OCI-LY7 (cell line): ENCODE data around the gene CIB4. TPM values are rescaled to one million over a fixed set of nuclear protein-coding genes. Genes with fewer than 3 reads are reported as not detected.

Experiments used
- BruUV-seq: library from RNA; stranded (reverse); fragments of 400-500 nt; replicated peaks from 2 replicates; lab custom pipeline; 2021; lab: Mats Ljungman, UMichigan
- CTCF ChIA-PET: fragments of 300-600 bp; sonication (Branson Sonifier 250); formaldehyde crosslinking; loops from one replicate; lab custom pipeline; 2022; ENCODE audit warnings: antibody characterized with exemption; ENCODE audit not compliant: unreplicated experiment; lab: Charles Lee
- POLR2A ChIA-PET: fragments of 300-600 bp; sonication (Branson Sonifier 250); formaldehyde crosslinking; loops from one replicate; lab custom pipeline; 2022; ENCODE audit warnings: antibody characterized with exemption; lab: Charles Lee
- DNase-seq: peaks from one replicate; pipeline ENCODE4 v3.0.0-alpha.2; 2015; ENCODE audit warnings: low spot score
- H2AFZ ChIP-seq: fragments of 200-600 bp; sonication (generic), shearing (Covaris generic); 2 replicates; pipeline ENCODE4 v1.6.1; 2014; ENCODE audit warnings: mild to moderate bottlenecking, antibody characterized with exemption, low read length, moderate library complexity
- H3K27ac ChIP-seq: fragments of 200-600 bp; sonication (generic); 2 replicates; pipeline ENCODE4 v1.5.1; 2014; ENCODE audit warnings: mixed run types, low read depth, mild to moderate bottlenecking, moderate library complexity, low read length, inconsistent platforms; ENCODE audit not compliant: poor library complexity, severe bottlenecking
- H3K36me3 ChIP-seq: fragments of 200-600 bp; sonication (generic); 2 replicates; pipeline ENCODE4 v1.6.1; 2014; ENCODE audit warnings: mild to moderate bottlenecking, antibody characterized with exemption, low read length, moderate library complexity, mixed read lengths; ENCODE audit not compliant: insufficient read depth
- H3K4me1 ChIP-seq: fragments of 200-600 bp; sonication (generic); 2 replicates; pipeline ENCODE4 v1.5.1; 2014; ENCODE audit warnings: mild to moderate bottlenecking, low read length; ENCODE audit not compliant: insufficient read depth, poor library complexity, severe bottlenecking
- H3K4me2 ChIP-seq: fragments of 200-600 bp; sonication (generic); 2 replicates; pipeline ENCODE4 v1.6.1; 2014; ENCODE audit warnings: mild to moderate bottlenecking, low read length
- H3K4me3 ChIP-seq: fragments of 200-600 bp; sonication (generic); 2 replicates; pipeline ENCODE4 v1.5.1; 2014; ENCODE audit warnings: mild to moderate bottlenecking, low read depth, low read length; ENCODE audit not compliant: poor library complexity, severe bottlenecking
- H3K79me2 ChIP-seq: fragments of 200-600 bp; sonication (generic); 2 replicates; pipeline ENCODE4 v1.6.1; 2016; ENCODE audit warnings: low read depth, mild to moderate bottlenecking, low read length, moderate library complexity, mixed read lengths; ENCODE audit not compliant: insufficient read depth
- H3K9me2 ChIP-seq: fragments of 200-600 bp; sonication (generic); 2 replicates; pipeline ENCODE4 v1.6.1; 2016; ENCODE audit warnings: mild to moderate bottlenecking, low read length, mixed read lengths; ENCODE audit not compliant: insufficient read depth
- H3K9me3 ChIP-seq: fragments of 200-600 bp; sonication (generic); 2 replicates; pipeline ENCODE4 v1.6.1; 2014; ENCODE audit warnings: mild to moderate bottlenecking, mixed run types, low read length, mixed read lengths
- H4K20me1 ChIP-seq: fragments of 200-600 bp; sonication (generic); 2 replicates; pipeline ENCODE4 v1.6.1; 2014; ENCODE audit warnings: mild to moderate bottlenecking, antibody characterized with exemption, low read length, moderate library complexity, mixed read lengths; ENCODE audit not compliant: insufficient read depth
- EZH2phosphoT487 ChIP-seq: fragments of 200-600 bp; sonication (generic); IDR thresholded peaks from 2 replicates; pipeline ENCODE4 v1.6.1; 2018; ENCODE audit warnings: low read depth, borderline replicate concordance, mild to moderate bottlenecking, mixed run types, antibody characterized with exemption, low read length, moderate library complexity, mixed read lengths
- intact Hi-C: fragments of 100-400 bp; cut with micrococcal nuclease; formaldehyde crosslinking; loops from one replicate; pipeline ENCODE4 v1.10.0; 2022; ENCODE audit not compliant: unreplicated experiment
- total RNA-seq, 2 experiments: library from RNA; depleted of rRNA in 1 of 2; stranded (reverse); fragments of >200 nt in 1 of 2; shearing (Covaris generic) in 1 of 2; gene quantifications; 2 replicates each; pipeline ENCODE4 v1.2.3, GENCODE V29; 2014 to 2022
- TF ChIP-seq, protein P1 (sequence below): fragments of 200-600 bp; sonication (generic); conservative IDR thresholded peaks from 2 replicates; pipeline ENCODE4 v1.5.1; 2014; ENCODE audit warnings: mild to moderate bottlenecking, antibody characterized with exemption, low read length, moderate library complexity, mixed read lengths

The CIB4 gene
- total RNA-seq, 2 experiments from 2014 or later: not detected

- H3K4me3 ChIP-seq: no peak overlapping the region
- H3K79me2 ChIP-seq: no peaks in the 10 kb centered on the region
- TF ChIP-seq EZH2phosphoT487: no peak
- TF ChIP-seq, protein P1, sequence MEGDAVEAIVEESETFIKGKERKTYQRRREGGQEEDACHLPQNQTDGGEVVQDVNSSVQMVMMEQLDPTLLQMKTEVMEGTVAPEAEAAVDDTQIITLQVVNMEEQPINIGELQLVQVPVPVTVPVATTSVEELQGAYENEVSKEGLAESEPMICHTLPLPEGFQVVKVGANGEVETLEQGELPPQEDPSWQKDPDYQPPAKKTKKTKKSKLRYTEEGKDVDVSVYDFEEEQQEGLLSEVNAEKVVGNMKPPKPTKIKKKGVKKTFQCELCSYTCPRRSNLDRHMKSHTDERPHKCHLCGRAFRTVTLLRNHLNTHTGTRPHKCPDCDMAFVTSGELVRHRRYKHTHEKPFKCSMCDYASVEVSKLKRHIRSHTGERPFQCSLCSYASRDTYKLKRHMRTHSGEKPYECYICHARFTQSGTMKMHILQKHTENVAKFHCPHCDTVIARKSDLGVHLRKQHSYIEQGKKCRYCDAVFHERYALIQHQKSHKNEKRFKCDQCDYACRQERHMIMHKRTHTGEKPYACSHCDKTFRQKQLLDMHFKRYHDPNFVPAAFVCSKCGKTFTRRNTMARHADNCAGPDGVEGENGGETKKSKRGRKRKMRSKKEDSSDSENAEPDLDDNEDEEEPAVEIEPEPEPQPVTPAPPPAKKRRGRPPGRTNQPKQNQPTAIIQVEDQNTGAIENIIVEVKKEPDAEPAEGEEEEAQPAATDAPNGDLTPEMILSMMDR: no peak
- no peaks in the 10 kb centered on the region for H4K20me1 ChIP-seq
- no peak overlapping the region for H2AFZ ChIP-seq
- no peak overlapping the region for H3K27ac ChIP-seq
- no peaks in the 10 kb centered on the region for H3K9me2 ChIP-seq
- ChIA-PET POLR2A (no interaction called here), CTCF (interaction anchor here (0.6 kb wide), 1 partner anchor 324 kb away, joined by 3 read pairs; no protein-coding TSS in a partner anchor)
- DNase-seq: no peak
- H3K4me1 ChIP-seq: peaks cover 7% of the 10 kb centered on the region
- H3K36me3 ChIP-seq: no peaks in the 10 kb centered on the region
- H3K4me2 ChIP-seq: no peak overlapping the region
- BruUV-seq: no TSS peak
- intact Hi-C loops: no loop called here
- peaks cover 7% of the 10 kb centered on the region; the same call in 1 of the 2 replicates for H3K9me3 ChIP-seq
These were observed 32.6 kb downstream of the CIB4 start for GRCh38 chr2:26608557-26608956.

GRCh38 chr2:26607698-26608097 lies 33.5 kb downstream of the CIB4 start:
- no peak for DNase-seq

DNA sequence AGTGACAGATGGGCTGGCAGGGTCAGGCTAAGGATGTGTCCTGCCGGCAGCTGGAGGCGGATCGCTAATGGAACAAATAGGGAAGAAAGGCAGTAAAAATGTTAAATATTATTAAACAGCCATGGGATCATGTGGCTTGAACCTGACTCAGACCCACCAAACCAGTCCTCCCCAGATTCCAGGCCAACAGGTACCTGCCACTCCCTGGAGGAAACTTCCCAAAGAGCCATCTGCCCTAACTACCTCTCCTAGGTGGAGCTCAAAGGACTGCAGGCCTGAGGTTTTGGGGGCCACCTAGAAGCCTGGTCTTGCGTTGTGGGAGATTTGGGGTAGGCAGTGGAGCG lies 34.3 kb downstream of the CIB4 start:
- H3K79me2 ChIP-seq: no peaks in the 10 kb centered on the region
- peaks cover 7% of the 10 kb centered on the region for H3K4me1 ChIP-seq
- H4K20me1 ChIP-seq: no peaks in the 10 kb centered on the region
- H3K36me3 ChIP-seq: no peaks in the 10 kb centered on the region
- BruUV-seq: no TSS peak
- no peak overlapping the region for H3K27ac ChIP-seq
- no peak overlapping the region for H3K4me3 ChIP-seq
- no peak overlapping the region for H2AFZ ChIP-seq
- TF ChIP-seq, protein P1: no peak
- no peak for TF ChIP-seq EZH2phosphoT487
- intact Hi-C loops: no loop called here
- DNase-seq: no peak
- POLR2A ChIA-PET: no interaction called here
- CTCF ChIA-PET: interaction anchor here (0.8 kb wide), 1 partner anchor 10 kb away, joined by 3 read pairs; no protein-coding TSS in a partner anchor
- H3K9me3 ChIP-seq: peaks cover 7% of the 10 kb centered on the region; the same call in 1 of the 2 replicates
- H3K4me2 ChIP-seq: no peak overlapping the region
- no peaks in the 10 kb centered on the region for H3K9me2 ChIP-seq

More at GRCh38 chr2:26607698-26608097, 33.5 kb downstream of the CIB4 start:
- no peak overlapping the region for H3K27ac ChIP-seq
- CTCF ChIA-PET: no interaction called here
- intact Hi-C loops: no loop called here
- no peak for TF ChIP-seq EZH2phosphoT487
- TF ChIP-seq, protein P1: no peak
- H3K36me3 ChIP-seq: no peaks in the 10 kb centered on the region
- H2AFZ ChIP-seq: no peak overlapping the region
- POLR2A ChIA-PET: interaction anchor here (0.6 to 0.7 kb wide), 3 partner anchors 14 to 357 kb away, joined by 3 to 6 read pairs (median 3); no protein-coding TSS in a partner anchor
- H3K4me3 ChIP-seq: no peak overlapping the region
- peaks cover 7% of the 10 kb centered on the region; the same call in 1 of the 2 replicates for H3K9me3 ChIP-seq
- H3K4me2 ChIP-seq: no peak overlapping the region
- no peaks in the 10 kb centered on the region for H3K9me2 ChIP-seq
- peaks cover 7% of the 10 kb centered on the region for H3K4me1 ChIP-seq
- H3K79me2 ChIP-seq: no peaks in the 10 kb centered on the region
- H4K20me1 ChIP-seq: no peaks in the 10 kb centered on the region
- no TSS peak for BruUV-seq
